NT2/D1 (cell line): ENCODE measurements around the gene RAD23B.
"Not testable (repeated sequence)": the region's sequence is repeated elsewhere in the genome, so short reads cannot be mapped to it uniquely, and the experiment has no call there.

Experiments
- DNase-seq: peaks from one replicate; pipeline ENCODE4 v3.0.0-alpha.2; 2011; ENCODE audit warnings: low read depth, low spot score
- H3K27me3 ChIP-seq: 2 replicates; pipeline ENCODE4 v1.6.0; 2011; ENCODE audit warnings: mild to moderate bottlenecking; ENCODE audit not compliant: insufficient read length, insufficient read depth
- H3K36me3 ChIP-seq: 2 replicates; pipeline ENCODE4 v1.6.1; 2011; ENCODE audit warnings: mild to moderate bottlenecking, low read length, mixed read lengths; ENCODE audit not compliant: insufficient read depth, insufficient read length
- H3K4me1 ChIP-seq: 2 replicates; pipeline ENCODE4 v1.5.1; 2011; ENCODE audit not compliant: insufficient read depth, insufficient read length
- H3K4me3 ChIP-seq: 2 replicates; pipeline ENCODE4 v1.5.1; 2011; ENCODE audit warnings: low read depth; ENCODE audit not compliant: insufficient read length
- H3K9ac ChIP-seq: 2 replicates; pipeline ENCODE4 v1.6.0; 2011; ENCODE audit warnings: low read depth; ENCODE audit not compliant: insufficient read length
- H3K9me3 ChIP-seq: 2 replicates; pipeline ENCODE4 v1.5.1; 2011; ENCODE audit warnings: mild to moderate bottlenecking, low read length; ENCODE audit not compliant: insufficient read depth
- SUZ12 ChIP-seq: IDR thresholded peaks from 2 replicates; pipeline ENCODE4 v1.6.1; 2011; ENCODE audit not compliant: insufficient read length, insufficient read depth; ENCODE audit errors: extremely low read depth
- YY1 ChIP-seq: IDR thresholded peaks from 2 replicates; pipeline ENCODE4 v1.6.1; 2011; ENCODE audit not compliant: insufficient read length, insufficient read depth
- ZNF274 ChIP-seq: IDR thresholded peaks from 2 replicates; pipeline ENCODE4 v1.6.1; 2011; ENCODE audit warnings: mild to moderate bottlenecking, low read depth, low read length

Gene RAD23B

DNA sequence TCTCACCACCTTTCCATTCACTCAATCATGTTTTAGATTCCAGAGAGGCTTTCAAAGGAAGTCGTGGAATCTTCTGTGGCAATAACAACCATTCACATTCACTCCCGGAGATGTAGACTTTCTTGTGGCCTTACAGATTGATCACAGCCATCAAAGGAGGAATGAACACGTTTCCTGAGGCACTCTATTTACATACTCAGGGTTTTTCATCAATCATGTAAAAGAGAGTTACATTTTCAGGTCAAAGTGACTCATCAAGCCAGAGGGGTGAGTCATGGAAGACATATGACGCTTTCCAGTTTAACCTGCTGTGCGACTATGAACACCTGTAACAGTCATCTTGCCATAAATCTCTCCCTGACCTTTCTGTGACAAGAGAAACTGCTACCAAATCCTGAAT lies 39.3 kb upstream of the RAD23B start:
- TF ChIP-seq ZNF274 = no peak
- TF ChIP-seq SUZ12 = no peak
- TF ChIP-seq YY1 = no peak
- H3K4me3 ChIP-seq = no peak overlapping the region

DNA sequence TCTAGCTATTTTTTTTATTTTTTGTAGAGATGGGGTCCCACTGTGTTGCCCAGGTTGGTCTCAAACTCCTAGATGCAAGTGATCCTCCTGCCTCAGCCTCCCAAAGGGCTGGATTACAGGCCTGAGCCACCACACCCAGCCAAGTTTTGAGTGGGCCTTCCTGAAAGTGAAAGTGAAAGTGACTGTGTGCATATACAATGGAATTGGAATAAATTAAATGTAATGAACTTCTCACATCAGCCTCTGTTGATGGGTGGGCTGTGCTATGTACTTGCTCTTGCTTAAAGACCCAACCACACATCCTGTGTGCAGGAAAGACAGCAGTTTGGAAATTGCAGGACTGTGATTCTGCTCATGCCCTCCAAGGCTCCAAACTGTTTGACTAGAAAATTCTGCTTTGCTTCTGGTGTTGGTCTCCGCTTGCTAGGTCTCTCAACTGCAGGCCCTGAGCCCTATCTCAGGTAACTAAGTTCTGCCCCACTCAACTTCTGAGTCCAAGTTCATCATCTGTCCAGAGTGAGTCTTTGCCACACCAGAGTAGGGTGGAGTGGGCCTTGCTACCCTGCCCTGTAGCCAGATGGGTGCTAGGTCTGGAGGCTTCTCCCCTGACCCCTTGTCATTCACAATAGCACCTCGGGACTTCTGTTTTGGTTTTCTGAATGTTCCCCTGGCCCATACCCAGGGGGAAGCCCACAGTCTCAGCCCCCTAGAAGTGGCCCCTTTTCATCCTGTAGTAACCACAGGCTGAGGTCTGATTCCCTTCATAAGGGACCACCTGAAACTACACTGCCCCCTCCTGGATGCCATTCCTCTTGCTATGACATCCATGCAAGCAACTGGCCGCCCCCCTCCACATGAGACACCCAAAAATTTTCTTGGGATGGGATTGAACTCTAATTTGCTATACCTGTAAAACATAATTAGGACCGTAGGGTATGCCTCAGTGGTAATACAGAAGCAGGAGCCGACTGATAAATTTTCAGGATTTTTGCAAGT lies 36.5 kb upstream of the RAD23B start:
- DNase-seq = no peak

More for the DNA sequence above, 39.3 kb upstream of the RAD23B start:
- H3K9ac ChIP-seq = no peak overlapping the region
- no peaks in the 10 kb centered on the region for H3K4me1 ChIP-seq
- no peaks in the 10 kb centered on the region for H3K27me3 ChIP-seq
- no peak for DNase-seq
- no peaks in the 10 kb centered on the region for H3K9me3 ChIP-seq
- H3K36me3 ChIP-seq = no peaks in the 10 kb centered on the region

DNA sequence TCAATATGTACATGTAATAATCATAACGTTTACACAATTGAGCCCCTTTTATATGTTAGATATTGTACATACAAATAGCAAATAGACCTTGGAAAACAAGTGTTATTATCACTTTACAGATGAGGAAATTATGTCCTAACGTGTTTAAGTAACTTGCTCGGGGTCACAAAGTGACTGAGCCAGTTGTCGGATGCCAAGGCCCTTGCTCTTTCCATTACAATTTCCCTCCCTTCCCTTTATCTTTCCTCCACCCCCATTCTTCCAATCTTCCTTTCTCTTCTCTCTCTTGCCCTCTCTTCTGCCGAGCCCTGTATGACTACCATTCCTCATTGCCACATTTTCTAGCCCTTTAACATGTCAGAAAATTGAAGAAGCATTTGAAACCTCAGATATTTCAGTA lies 34.4 kb upstream of the RAD23B start:
- Histone ChIP-seq H3K9me3 (no peaks in the 10 kb centered on the region), H3K9ac (no peak overlapping the region), H3K27me3 (no peaks in the 10 kb centered on the region), H3K4me1 (no peaks in the 10 kb centered on the region), H3K4me3 (no peak overlapping the region), H3K36me3 (no peaks in the 10 kb centered on the region)
- TF ChIP-seq SUZ12 (no peak), ZNF274 (no peak), YY1 (no peak)
- no peak for DNase-seq

More for the DNA sequence above, 36.5 kb upstream of the RAD23B start:
- no peak for TF ChIP-seq SUZ12
- no peak for TF ChIP-seq ZNF274
- TF ChIP-seq YY1 = no peak
- Histone ChIP-seq H3K9me3 (no peaks in the 10 kb centered on the region), H3K27me3 (no peaks in the 10 kb centered on the region), H3K4me1 (no peaks in the 10 kb centered on the region), H3K9ac (no peak overlapping the region), H3K4me3 (no peak overlapping the region), H3K36me3 (no peaks in the 10 kb centered on the region)

DNA sequence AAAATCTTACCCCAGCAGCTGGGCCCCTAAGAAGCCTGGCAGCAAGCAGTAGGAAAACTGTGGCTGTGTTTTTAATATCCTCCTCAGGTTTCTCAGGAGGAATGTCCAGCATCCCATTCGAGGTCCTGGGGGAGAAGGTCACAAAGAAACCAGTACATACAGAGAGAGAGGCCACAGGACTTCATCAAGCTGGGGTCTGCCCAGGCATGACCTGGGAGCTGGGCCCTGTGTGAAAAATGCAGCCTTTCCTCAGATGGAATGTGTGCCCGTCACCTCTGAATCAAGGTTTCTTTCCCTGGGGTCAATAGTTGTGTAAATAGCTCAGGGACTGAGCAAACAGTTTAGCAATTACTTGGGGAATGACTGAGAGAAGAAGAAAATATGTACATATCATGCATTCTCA lies 33.9 kb upstream of the RAD23B start:
- Histone ChIP-seq H3K4me1 (no peaks in the 10 kb centered on the region), H3K4me3 (no peak overlapping the region), H3K9me3 (no peaks in the 10 kb centered on the region), H3K36me3 (no peaks in the 10 kb centered on the region), H3K9ac (no peak overlapping the region), H3K27me3 (no peaks in the 10 kb centered on the region)
- DNase-seq = peak; percentile 55
- no peak for TF ChIP-seq YY1
- no peak for TF ChIP-seq SUZ12
- no peak for TF ChIP-seq ZNF274

DNA sequence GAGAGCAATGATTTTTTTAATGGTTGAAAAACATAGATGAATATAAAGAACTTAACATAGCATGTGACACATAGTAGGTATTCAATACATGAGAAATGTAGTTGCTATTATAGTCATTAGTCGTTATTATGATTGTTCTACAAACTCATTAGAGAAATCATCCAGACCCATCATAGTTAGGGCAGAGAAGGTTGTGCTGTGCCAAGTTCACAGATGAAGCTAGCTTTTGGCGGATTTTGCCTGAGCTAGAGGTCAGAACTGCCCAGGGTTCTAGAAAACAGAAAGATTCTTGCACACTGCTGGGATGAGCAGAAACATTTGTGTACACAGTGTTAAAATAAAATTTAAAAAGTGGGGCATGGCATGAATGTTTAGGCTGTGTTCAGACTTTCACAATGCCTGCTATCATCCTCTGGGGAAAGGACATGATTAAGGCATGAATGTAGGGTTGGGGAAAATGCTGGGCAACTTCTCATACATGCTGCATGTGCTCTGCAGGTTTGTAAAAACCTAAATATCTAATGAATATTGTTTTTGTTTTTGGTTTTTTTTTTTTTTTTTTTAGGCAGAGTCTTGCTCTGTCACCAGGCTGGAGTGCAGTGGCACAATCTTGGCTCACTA lies 33.3 kb upstream of the RAD23B start:
- Histone ChIP-seq H3K9ac (no peak overlapping the region), H3K4me3 (no peak overlapping the region), H3K4me1 (no peaks in the 10 kb centered on the region), H3K27me3 (no peaks in the 10 kb centered on the region), H3K36me3 (no peaks in the 10 kb centered on the region), H3K9me3 (no peaks in the 10 kb centered on the region)
- TF ChIP-seq SUZ12 = no peak
- no peak for TF ChIP-seq YY1
- no peak for TF ChIP-seq ZNF274
- DNase-seq = no peak

DNA sequence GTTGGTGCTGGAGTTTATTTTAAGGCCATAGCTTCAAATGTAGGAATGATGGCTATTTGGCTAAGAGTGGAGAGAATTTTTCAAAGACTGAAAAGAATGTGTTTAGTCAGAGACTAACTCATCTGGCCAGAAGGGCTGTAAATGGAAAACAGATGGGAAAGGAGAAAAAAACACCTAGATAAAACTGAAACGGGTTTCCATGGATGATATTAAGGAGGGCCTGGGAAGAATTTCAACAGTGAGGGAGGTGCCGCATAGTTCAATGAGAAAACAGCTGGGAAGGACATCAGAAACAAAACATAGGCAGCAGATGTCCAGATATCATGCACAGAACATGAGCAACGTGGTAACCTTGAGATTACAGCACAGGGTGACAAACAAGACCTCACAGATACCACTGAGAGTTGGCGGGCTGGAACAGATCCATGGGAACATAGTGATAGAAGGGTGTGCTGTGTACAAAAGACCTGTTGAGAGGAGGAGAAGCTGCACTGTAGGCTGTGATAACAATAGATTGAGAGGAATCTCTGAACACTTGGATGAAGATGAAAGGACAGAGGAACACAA lies 31.2 kb upstream of the RAD23B start:
- TF ChIP-seq SUZ12 (no peak), ZNF274 (no peak), YY1 (no peak)
- DNase-seq = no peak
- H3K27me3 ChIP-seq = no peaks in the 10 kb centered on the region
- no peak overlapping the region for H3K4me3 ChIP-seq
- H3K4me1 ChIP-seq = no peaks in the 10 kb centered on the region
- no peak overlapping the region for H3K9ac ChIP-seq
- H3K36me3 ChIP-seq = no peaks in the 10 kb centered on the region
- no peaks in the 10 kb centered on the region for H3K9me3 ChIP-seq

DNA sequence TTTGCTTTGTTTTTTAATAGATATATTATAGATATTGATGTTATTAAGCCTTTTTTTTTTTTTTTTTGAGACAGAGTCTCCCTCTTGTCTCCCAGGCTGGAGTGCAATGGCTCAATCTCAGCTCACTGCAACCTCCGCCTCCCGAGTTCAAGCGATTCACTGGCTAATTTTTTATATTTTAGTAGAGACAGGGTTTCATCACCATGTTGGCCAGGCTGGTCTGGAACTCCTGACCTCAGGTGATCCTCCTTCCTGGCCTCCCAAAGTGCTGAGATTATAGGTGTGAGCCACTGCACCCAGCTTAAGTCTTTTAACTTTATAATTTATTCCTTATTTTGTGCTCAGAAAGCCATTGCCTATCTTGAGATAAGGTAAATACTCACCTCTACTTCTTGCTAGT lies 24.2 kb upstream of the RAD23B start:
- H3K27me3 ChIP-seq = no peaks in the 10 kb centered on the region
- H3K9me3 ChIP-seq = no peaks in the 10 kb centered on the region; the same call in 1 of the 2 replicates
- no peak overlapping the region for H3K4me3 ChIP-seq
- H3K4me1 ChIP-seq = no peaks in the 10 kb centered on the region
- no peak for TF ChIP-seq YY1
- TF ChIP-seq ZNF274 = no peak
- no peak for TF ChIP-seq SUZ12
- H3K36me3 ChIP-seq = no peaks in the 10 kb centered on the region
- H3K9ac ChIP-seq = no peak overlapping the region
- no peak for DNase-seq

DNA sequence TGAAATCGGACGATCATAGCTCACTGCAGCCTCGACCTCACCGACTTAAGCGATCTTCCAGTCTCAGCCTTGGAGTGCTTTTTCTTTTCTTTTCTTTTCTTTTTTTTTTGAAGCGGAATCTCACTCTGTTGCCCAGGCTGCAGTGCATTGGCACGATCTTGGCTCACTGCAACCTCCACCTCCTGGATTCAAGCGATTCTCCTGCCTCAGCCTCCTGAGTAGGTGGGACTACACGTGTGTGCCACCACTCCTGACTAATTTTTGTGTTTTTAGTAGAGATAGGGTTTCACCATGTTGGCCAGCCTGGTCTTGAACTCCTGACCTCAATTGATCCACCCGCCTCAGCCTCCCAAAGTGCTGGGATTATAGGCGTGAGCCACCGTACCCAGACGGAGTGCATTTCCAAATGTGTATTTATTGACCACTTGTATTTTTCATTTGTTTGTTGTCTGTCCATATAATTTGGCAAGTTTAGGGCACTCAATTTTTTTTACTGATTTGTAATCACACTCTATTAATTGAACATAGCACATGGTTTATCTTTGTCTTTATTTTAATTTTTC lies 23.2 kb upstream of the RAD23B start:
- not testable (repeated sequence) for H3K27me3 ChIP-seq, H3K9ac ChIP-seq, DNase-seq, H3K4me1 ChIP-seq, H3K36me3 ChIP-seq, H3K4me3 ChIP-seq, H3K9me3 ChIP-seq
